GM23248 (cell line): Measurements from ENCODE around the gene FAM167B. TPM values are rescaled to one million over a fixed set of nuclear protein-coding genes. Genes with fewer than 3 reads are reported as not detected.
"Not testable (repeated sequence)": the region's sequence is repeated elsewhere in the genome, so short reads cannot be mapped to it uniquely, and the experiment has no call there.

Source experiments
- DNase-seq: peaks from one replicate; pipeline ENCODE4 v3.0.0-alpha.2; 2015
- H2AFZ ChIP-seq: fragments of 200-600 bp; sonication (generic); 2 replicates; pipeline ENCODE4 v1.6.1; 2016; ENCODE audit warnings: antibody characterized with exemption
- H3F3A ChIP-seq: fragments of 200-600 bp; sonication (generic); 2 replicates; pipeline ENCODE4 v1.6.1; 2016; ENCODE audit warnings: mild to moderate bottlenecking, antibody characterized with exemption, mixed run types; ENCODE audit not compliant: insufficient read depth
- H3K27ac ChIP-seq: fragments of 200-600 bp; sonication (generic); 2 replicates; pipeline ENCODE4 v1.5.1; 2016; ENCODE audit warnings: mild to moderate bottlenecking
- H3K27me3 ChIP-seq: fragments of 200-600 bp; sonication (generic); replicated peaks from 2 replicates; pipeline ENCODE4 v1.6.1; 2016; ENCODE audit warnings: mild to moderate bottlenecking; ENCODE audit not compliant: insufficient read depth
- H3K36me3 ChIP-seq: fragments of 200-600 bp; sonication (generic); 2 replicates; pipeline ENCODE4 v1.6.1; 2016; ENCODE audit warnings: low read depth, mild to moderate bottlenecking
- H3K4me1 ChIP-seq: fragments of 200-600 bp; sonication (generic); 2 replicates; pipeline ENCODE4 v1.6.1; 2016; ENCODE audit warnings: mild to moderate bottlenecking; ENCODE audit not compliant: insufficient read depth
- H3K4me2 ChIP-seq: fragments of 200-600 bp; sonication (generic); one replicate; pipeline ENCODE4 v1.6.1; 2016; ENCODE audit warnings: mild to moderate bottlenecking; ENCODE audit not compliant: unreplicated experiment
- H3K4me3 ChIP-seq: fragments of 200-600 bp; sonication (generic); 2 replicates; pipeline ENCODE4 v1.5.1; 2016; ENCODE audit warnings: mild to moderate bottlenecking
- H3K79me2 ChIP-seq: fragments of 200-600 bp; sonication (generic); 2 replicates; pipeline ENCODE4 v1.6.1; 2016; ENCODE audit warnings: mild to moderate bottlenecking; ENCODE audit not compliant: insufficient read depth
- H3K9ac ChIP-seq: fragments of 200-600 bp; sonication (generic); 2 replicates; pipeline ENCODE4 v1.6.1; 2016; ENCODE audit warnings: mild to moderate bottlenecking
- H3K9me2 ChIP-seq: fragments of 200-600 bp; sonication (generic); 2 replicates; pipeline ENCODE4 v1.6.1; 2016; ENCODE audit warnings: mixed run types, mild to moderate bottlenecking, moderate library complexity; ENCODE audit not compliant: insufficient read depth
- H3K9me3 ChIP-seq: fragments of 200-600 bp; sonication (generic); one replicate; pipeline ENCODE4 v1.6.1; 2017; ENCODE audit warnings: low read depth
- H4K20me1 ChIP-seq: fragments of 200-600 bp; sonication (generic); 2 replicates; pipeline ENCODE4 v1.6.0; 2016; ENCODE audit not compliant: insufficient read depth
- EZH2 ChIP-seq: fragments of 200-600 bp; sonication (generic); IDR thresholded peaks from 2 replicates; pipeline ENCODE4 v1.6.1; 2018; ENCODE audit warnings: antibody characterized with exemption, mild to moderate bottlenecking; ENCODE audit not compliant: insufficient read depth, poor library complexity, severe bottlenecking
- EZH2phosphoT487 ChIP-seq: fragments of 200-600 bp; sonication (generic); IDR thresholded peaks from 2 replicates; pipeline ENCODE4 v1.6.1; 2018; ENCODE audit warnings: antibody characterized with exemption, moderate library complexity, mild to moderate bottlenecking, low read depth; ENCODE audit not compliant: insufficient read depth
- WGBS, 2 experiments: methylation state at CpG; one replicate each; pipeline ENCODE4 v1.1.6; 2015 to 2017; ENCODE audit warnings: low lambda C conversion rate in 2 of 2, low coverage in 1 of 2; ENCODE audit errors: missing lambda C conversion rate in 2 of 2; 5-methylcytosine and 5-hydroxymethylcytosine counted together
- in situ Hi-C: fragments of 300-500 bp; cut with MboI; formaldehyde crosslinking; loops from 2 replicates; pipeline ENCODE4 v1.15.0; 2020
- polyA plus RNA-seq: library from polyadenylated mRNA; unstranded; fragments of >200 nt; fragmentation: Nextera tagmentation; extraction: Ambion mirVana; gene quantifications from 2 replicates; pipeline ENCODE4 v1.2.1, GENCODE V29; 2016
- small RNA-seq: library from RNA; depleted of rRNA; stranded (forward); fragments of <200 nt; gene quantifications from one replicate; pipeline ENCODE3, GENCODE V24; 2014; ENCODE audit warnings: low read depth, low replicate concordance
- total RNA-seq: library from RNA; depleted of rRNA; stranded (reverse); fragments of >200 nt; shearing (Covaris generic); gene quantifications from 2 replicates; pipeline ENCODE4 v1.2.3, GENCODE V29; 2014; rRNA removed

FAM167B gene
- total and polyA plus RNA-seq, 2 experiments from 2014 or later, result 3.0 to 5.0 TPM

GRCh38 chr1:32291145-32291707 is 44.2 kb downstream of the FAM167B start:
- H3K27ac ChIP-seq, result peak overlapping the region; percentile 64
- peak overlapping the region; percentile 81 for H3K4me3 ChIP-seq
- H3F3A ChIP-seq, result peaks cover 14% of the 10 kb centered on the region
- H4K20me1 ChIP-seq, result no peaks in the 10 kb centered on the region
- DNase-seq, result peak; percentile 72
- in situ Hi-C loops, result no loop called here
- peak overlapping the region; percentile 79 for H3K9ac ChIP-seq
- no peaks in the 10 kb centered on the region for H3K27me3 ChIP-seq
- H3K9me3 ChIP-seq, result no peaks in the 10 kb centered on the region
- peaks cover 43% of the 10 kb centered on the region for H3K79me2 ChIP-seq
- 59 to 61% methylated on average over 9 to 10 of the region's 10 CpGs for WGBS, 2 experiments
- H2AFZ ChIP-seq, result peak overlapping the region; percentile 94
- TF ChIP-seq EZH2 (no peak), EZH2phosphoT487 (no peak)
- H3K4me2 ChIP-seq, result peak overlapping the region; percentile 72
- H3K9me2 ChIP-seq, result no peaks in the 10 kb centered on the region
- H3K4me1 ChIP-seq, result peaks cover 6% of the 10 kb centered on the region
- H3K36me3 ChIP-seq, result no peaks in the 10 kb centered on the region

- Histone ChIP-seq H3K9me2 (no peaks in the 10 kb centered on the region), H3K79me2 (peaks cover 50% of the 10 kb centered on the region), H2AFZ (peak within 1 kb of the TSS; percentile 94), H3K4me3 (peak within 1 kb of the TSS; percentile 81), H3K36me3 (no peaks in the 10 kb centered on the region), H3F3A (peaks cover 14% of the 10 kb centered on the region), H3K4me1 (peaks cover 6% of the 10 kb centered on the region), H3K27ac (peak within 1 kb of the TSS; percentile 64), H3K27me3 (no peaks in the 10 kb centered on the region), H3K4me2 (peak within 1 kb of the TSS; percentile 72), H3K9me3 (no peaks in the 10 kb centered on the region), H4K20me1 (no peaks in the 10 kb centered on the region), H3K9ac (peak within 1 kb of the TSS; percentile 79)
- no peak for TF ChIP-seq EZH2phosphoT487
- no peak for TF ChIP-seq EZH2
- DNase-seq, result peak; percentile 87
- in situ Hi-C loops, result no loop called here
- 1 to 4% methylated on average over 24 to 51 of the region's 67 CpGs for WGBS, 2 experiments
These were observed 44.9 kb downstream of the FAM167B start, which contains the start of gene HDAC1 for GRCh38 chr1:32291708-32292538. Gene HDAC1 (plus strand): TSS chr1:32292083. CDS start chr1:32292170, 87 bp downstream.

- H3K4me1 ChIP-seq, H3K9ac ChIP-seq, in situ Hi-C loops, H3F3A ChIP-seq, H3K9me3 ChIP-seq, H4K20me1 ChIP-seq, H3K27ac ChIP-seq, H3K36me3 ChIP-seq, H3K4me2 ChIP-seq, H3K27me3 ChIP-seq, H2AFZ ChIP-seq, DNase-seq, H3K4me3 ChIP-seq, H3K9me2 ChIP-seq: not testable (repeated sequence)
- 95 to 96% methylated on average over 15 to 16 of the region's 16 CpGs for WGBS, 2 experiments
- peaks cover 90% of the 10 kb centered on the region for H3K79me2 ChIP-seq
These were observed 51.2 kb downstream of the FAM167B start for GRCh38 chr1:32298211-32298610.

Small RNA genes lying within 50 kb of the gene (small RNA-seq; reads per million reads assigned to genes)
- gene RF00017 (not detected), gene RF00019 (not detected)

Other genes starting within 250 kb of the FAM167B start
- 41.7 and 50.6 TPM in 2 replicates for gene KHDRBS1, start 233.4 kb upstream of the FAM167B start, total RNA-seq
- 65.7 and 68.6 TPM in 2 replicates for gene KHDRBS1, start 233.4 kb upstream of the FAM167B start, polyA plus RNA-seq
- gene TMEM39B, start 174.3 kb upstream of the FAM167B start, total RNA-seq, result 5.7 and 6.8 TPM in 2 replicates
- 21.4 and 24.1 TPM in 2 replicates for gene TMEM39B, start 174.3 kb upstream of the FAM167B start, polyA plus RNA-seq
- 52.9 and 56.0 TPM in 2 replicates for gene KPNA6, start 139.2 kb upstream of the FAM167B start, total RNA-seq
- 38.3 and 39.9 TPM in 2 replicates for gene KPNA6, start 139.2 kb upstream of the FAM167B start, polyA plus RNA-seq
- 92.1 and 99.9 TPM in 2 replicates for gene TXLNA, start 67.5 kb upstream of the FAM167B start, total RNA-seq
- 77.5 and 77.6 TPM in 2 replicates for gene TXLNA, start 67.5 kb upstream of the FAM167B start, polyA plus RNA-seq
- gene CCDC28B, start 46.6 kb upstream of the FAM167B start, total RNA-seq, result 10.4 and 17.7 TPM in 2 replicates
- gene CCDC28B, start 46.6 kb upstream of the FAM167B start, polyA plus RNA-seq, result 19.7 TPM in 2 replicates
- 0.97 and 1.4 TPM in 2 replicates for gene IQCC, start 41.6 kb upstream of the FAM167B start, total RNA-seq
- gene IQCC, start 41.6 kb upstream of the FAM167B start, polyA plus RNA-seq, result 1.7 and 2.2 TPM in 2 replicates
- gene DCDC2B, start 38.1 kb upstream of the FAM167B start, total RNA-seq, result not detected in 2 replicates
- 0.21 and 0.25 TPM in 2 replicates for gene DCDC2B, start 38.1 kb upstream of the FAM167B start, polyA plus RNA-seq
- gene TMEM234, start 24.9 kb upstream of the FAM167B start, total RNA-seq, result 12.5 and 23.5 TPM in 2 replicates
- 25.6 and 26.1 TPM in 2 replicates for gene TMEM234, start 24.9 kb upstream of the FAM167B start, polyA plus RNA-seq
- gene EIF3I, start 24.8 kb upstream of the FAM167B start, total RNA-seq, result 266 and 286 TPM in 2 replicates
- 259 and 265 TPM in 2 replicates for gene EIF3I, start 24.8 kb upstream of the FAM167B start, polyA plus RNA-seq
- gene LCK, start 4.0 kb downstream of the FAM167B start, total RNA-seq, result not detected in 2 replicates
- gene LCK, start 4.0 kb downstream of the FAM167B start, polyA plus RNA-seq, result 0.24 TPM in 1 of 2 replicates, not detected in the other
- 52.5 and 58.5 TPM in 2 replicates for gene HDAC1, start 44.9 kb downstream of the FAM167B start, total RNA-seq
- 53.8 and 56.9 TPM in 2 replicates for gene HDAC1, start 44.9 kb downstream of the FAM167B start, polyA plus RNA-seq
- 13.5 and 16.6 TPM in 2 replicates for gene MARCKSL1, start 89.0 kb downstream of the FAM167B start, total RNA-seq
- gene MARCKSL1, start 89.0 kb downstream of the FAM167B start, polyA plus RNA-seq, result 22.1 and 22.2 TPM in 2 replicates
- 1.1 and 3.2 TPM in 2 replicates for gene FAM229A, start 115.3 kb downstream of the FAM167B start, total RNA-seq
- 2.9 and 3.1 TPM in 2 replicates for gene FAM229A, start 115.3 kb downstream of the FAM167B start, polyA plus RNA-seq
- gene TSSK3, start 115.3 kb downstream of the FAM167B start, total RNA-seq, result 0.22 TPM in 1 of 2 replicates, not detected in the other
- 0.47 TPM in 1 of 2 replicates, not detected in the other for gene TSSK3, start 115.3 kb downstream of the FAM167B start, polyA plus RNA-seq
- 83.8 and 94.9 TPM in 2 replicates for gene BSDC1, start 147.2 kb downstream of the FAM167B start, total RNA-seq
- 47.5 and 47.8 TPM in 2 replicates for gene BSDC1, start 147.2 kb downstream of the FAM167B start, polyA plus RNA-seq
- gene ZBTB8B, start 217.8 kb downstream of the FAM167B start, total RNA-seq, result not detected in 2 replicates
- not detected in 2 replicates for gene ZBTB8B, start 217.8 kb downstream of the FAM167B start, polyA plus RNA-seq